Peyer's patch (tissue), 4 donors: ENCODE data around the gene ZNF18.

Source experiments
- POLR2A ChIP-seq, 2 donors: fragments of 450-650 bp; IDR thresholded peaks; one replicate each; pipeline ENCODE4 v1.5.1; 2017; ENCODE audit warnings: antibody characterized with exemption in 2 of 2, mild to moderate bottlenecking in 2 of 2, moderate library complexity in 2 of 2
- TF ChIP-seq, protein P1 (sequence below), 6 experiments: fragments of 450-650 bp in 4 of 6; fragments of 200-600 bp in 2 of 6; sonication (generic) in 1 of 6; IDR thresholded peaks; one replicate each; pipeline ENCODE4 v1.5.1; 2017 to 2019; ENCODE audit warnings: antibody characterized with exemption in 6 of 6, mild to moderate bottlenecking in 3 of 6, moderate library complexity in 1 of 6

DNA sequence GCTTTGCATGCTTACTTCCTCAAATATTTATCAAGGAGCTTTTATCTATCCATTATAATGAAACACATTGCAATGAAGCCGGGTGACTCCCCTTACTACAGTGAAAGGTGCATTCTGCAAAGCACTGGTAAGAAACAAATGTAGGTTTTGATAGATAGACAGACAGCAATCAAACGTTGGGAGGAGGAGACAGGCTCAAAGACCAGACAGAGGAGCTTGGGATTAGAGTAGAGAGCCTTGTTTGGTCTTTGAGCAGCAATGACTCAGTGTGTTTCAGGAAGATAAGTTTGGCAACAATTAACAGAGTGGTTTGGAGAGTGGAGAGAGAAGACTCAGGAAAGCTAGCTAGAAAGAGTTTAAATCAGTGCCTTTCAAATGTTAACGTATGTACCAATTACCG is 68.8 kb downstream of the ZNF18 start:
- TF ChIP-seq, protein P1, sequence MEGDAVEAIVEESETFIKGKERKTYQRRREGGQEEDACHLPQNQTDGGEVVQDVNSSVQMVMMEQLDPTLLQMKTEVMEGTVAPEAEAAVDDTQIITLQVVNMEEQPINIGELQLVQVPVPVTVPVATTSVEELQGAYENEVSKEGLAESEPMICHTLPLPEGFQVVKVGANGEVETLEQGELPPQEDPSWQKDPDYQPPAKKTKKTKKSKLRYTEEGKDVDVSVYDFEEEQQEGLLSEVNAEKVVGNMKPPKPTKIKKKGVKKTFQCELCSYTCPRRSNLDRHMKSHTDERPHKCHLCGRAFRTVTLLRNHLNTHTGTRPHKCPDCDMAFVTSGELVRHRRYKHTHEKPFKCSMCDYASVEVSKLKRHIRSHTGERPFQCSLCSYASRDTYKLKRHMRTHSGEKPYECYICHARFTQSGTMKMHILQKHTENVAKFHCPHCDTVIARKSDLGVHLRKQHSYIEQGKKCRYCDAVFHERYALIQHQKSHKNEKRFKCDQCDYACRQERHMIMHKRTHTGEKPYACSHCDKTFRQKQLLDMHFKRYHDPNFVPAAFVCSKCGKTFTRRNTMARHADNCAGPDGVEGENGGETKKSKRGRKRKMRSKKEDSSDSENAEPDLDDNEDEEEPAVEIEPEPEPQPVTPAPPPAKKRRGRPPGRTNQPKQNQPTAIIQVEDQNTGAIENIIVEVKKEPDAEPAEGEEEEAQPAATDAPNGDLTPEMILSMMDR (IDR thresholded peaks at IDR 0.05): no peak
- TF ChIP-seq POLR2A (IDR thresholded peaks at IDR 0.05): no peak
